GM21576 (cell line): ENCODE measurements around the gene ABRACL.
A peak's percentile ranks its signal among the peaks of the same experiment; 100 is the strongest.
"Not testable (repeated sequence)": the region's sequence is repeated elsewhere in the genome, so short reads cannot be mapped to it uniquely, and the experiment has no call there.

ENCODE experiments used
- ATAC-seq: cut with Tn5 transposase; IDR thresholded peaks from one replicate; pipeline ENCODE4 v1.9.1; 2021; ENCODE audit warnings: mild to moderate bottlenecking, moderate library complexity; ENCODE audit not compliant: unreplicated experiment

ABRACL gene

GRCh38 chr6:139010674-139011073 is 17.9 kb upstream of the ABRACL start:
- ATAC-seq: no peak

DNA sequence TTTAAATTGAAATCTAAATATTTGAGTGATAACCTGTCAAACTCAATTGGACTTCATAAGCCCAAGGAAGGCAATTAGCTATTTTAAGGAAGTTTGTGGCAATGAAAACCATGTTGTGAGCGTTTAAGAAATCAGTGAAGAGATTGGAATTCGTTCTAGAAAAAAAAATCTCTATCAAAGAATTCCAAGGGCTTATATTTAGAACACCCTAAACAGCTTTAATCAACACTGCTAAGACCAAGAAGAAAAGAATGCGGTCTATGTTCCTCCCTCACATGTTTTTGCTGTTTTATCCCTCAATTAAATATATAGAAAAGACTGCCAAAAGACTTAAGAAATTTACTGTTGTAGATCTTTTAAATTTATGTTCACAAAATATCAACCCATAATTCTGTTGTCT is 16.6 kb upstream of the ABRACL start:
- no peak for ATAC-seq

DNA sequence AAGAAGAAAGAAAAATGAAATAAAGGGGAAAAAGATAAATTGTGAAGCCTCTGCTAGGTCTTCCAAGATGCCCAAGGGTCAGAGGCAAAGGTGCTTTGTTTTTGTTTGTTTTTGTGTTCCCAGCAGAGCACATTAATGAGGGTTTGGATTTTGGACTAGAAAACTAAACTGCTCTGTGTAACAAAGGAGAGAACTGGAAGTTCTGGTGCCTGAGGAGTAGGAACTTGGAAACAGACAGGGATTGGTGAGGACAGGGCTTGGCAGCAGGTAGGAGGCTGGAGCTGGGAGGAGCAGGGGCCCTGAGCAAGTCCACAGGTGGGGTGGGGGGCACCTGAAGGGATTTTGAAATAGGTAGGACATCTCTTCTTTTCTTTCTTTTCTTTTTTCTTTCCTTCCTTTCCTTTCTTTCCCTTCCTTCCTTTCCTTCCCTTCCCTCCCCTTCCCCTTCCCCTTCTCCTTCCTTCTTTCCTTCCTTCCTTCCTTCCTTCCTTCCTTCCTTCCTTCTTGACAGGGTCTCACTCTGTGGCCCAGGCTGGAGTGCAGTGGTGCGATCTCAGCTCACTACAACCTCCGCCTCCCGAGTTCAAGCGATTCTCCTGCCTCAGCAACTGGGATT is 15.3 kb upstream of the ABRACL start:
- no peak for ATAC-seq

GRCh38 chr6:139014945-139015344 is 13.6 kb upstream of the ABRACL start:
- ATAC-seq: no peak

GRCh38 chr6:139016337-139017213 is 12.0 kb upstream of the ABRACL start:
- ATAC-seq: peak; percentile 96

- no peak for ATAC-seq
Measured at GRCh38 chr6:139017227-139017626, 11.3 kb upstream of the ABRACL start.

GRCh38 chr6:139019722-139020121 is 8.8 kb upstream of the ABRACL start:
- ATAC-seq: no peak

- no peak for ATAC-seq
Measured at GRCh38 chr6:139020689-139021088, 7.9 kb upstream of the ABRACL start.

- ATAC-seq: not testable (repeated sequence)
Measured at GRCh38 chr6:139025416-139025815, 3.1 kb upstream of the ABRACL start.

DNA sequence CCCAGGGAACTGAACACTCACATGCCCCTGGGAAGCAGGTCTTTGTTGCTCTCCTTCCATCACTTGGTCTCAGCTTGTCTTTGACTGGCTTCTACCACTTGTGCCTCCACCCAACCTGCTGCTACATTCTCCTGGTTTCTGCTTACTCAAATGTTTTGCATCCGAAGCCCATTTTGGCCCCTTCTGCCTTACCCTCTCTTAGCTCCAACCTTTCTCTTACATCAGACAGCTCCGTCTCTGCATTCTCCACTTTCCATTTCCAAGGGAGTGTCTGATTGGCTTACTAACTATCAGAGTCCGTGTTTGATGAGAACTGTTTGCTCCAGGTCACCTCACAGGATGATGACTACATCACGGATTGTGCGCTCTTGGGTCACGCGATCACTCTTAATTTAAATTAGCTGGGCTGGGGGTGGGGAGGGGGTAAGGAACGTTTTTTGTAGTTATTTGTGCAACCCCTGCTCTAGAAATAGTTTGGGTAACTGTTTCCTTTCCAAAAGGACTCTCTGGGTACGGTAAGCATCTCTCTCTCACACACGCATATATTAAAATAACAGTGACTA is 844 bp upstream of the ABRACL start:
- no peak for ATAC-seq

DNA sequence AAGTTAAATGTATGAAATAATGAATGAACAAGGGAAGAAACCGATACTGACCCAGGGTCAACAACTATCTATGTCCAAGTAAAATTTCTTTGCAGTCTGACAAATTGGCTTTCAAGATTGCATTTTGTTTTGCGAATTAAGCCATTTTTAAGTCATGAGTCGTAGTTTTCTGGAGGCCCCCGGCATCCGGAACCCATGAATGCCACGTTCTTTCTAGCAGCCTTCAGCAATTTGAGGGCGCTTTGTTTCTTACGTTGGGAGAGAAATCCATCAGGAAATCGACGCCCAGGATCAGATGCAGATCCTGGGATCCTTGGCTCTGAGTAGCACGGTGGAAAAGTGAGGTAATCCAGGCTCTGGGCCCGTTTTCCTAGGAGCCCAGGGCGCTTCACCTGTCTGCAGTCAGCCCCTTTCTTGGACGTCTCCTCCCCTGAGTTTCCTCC is 309 bp upstream of the ABRACL start:
- no peak for ATAC-seq

- peak; percentile 29 for ATAC-seq
Measured at GRCh38 chr6:139029470-139030227, 1.1 kb downstream of the ABRACL start.

DNA sequence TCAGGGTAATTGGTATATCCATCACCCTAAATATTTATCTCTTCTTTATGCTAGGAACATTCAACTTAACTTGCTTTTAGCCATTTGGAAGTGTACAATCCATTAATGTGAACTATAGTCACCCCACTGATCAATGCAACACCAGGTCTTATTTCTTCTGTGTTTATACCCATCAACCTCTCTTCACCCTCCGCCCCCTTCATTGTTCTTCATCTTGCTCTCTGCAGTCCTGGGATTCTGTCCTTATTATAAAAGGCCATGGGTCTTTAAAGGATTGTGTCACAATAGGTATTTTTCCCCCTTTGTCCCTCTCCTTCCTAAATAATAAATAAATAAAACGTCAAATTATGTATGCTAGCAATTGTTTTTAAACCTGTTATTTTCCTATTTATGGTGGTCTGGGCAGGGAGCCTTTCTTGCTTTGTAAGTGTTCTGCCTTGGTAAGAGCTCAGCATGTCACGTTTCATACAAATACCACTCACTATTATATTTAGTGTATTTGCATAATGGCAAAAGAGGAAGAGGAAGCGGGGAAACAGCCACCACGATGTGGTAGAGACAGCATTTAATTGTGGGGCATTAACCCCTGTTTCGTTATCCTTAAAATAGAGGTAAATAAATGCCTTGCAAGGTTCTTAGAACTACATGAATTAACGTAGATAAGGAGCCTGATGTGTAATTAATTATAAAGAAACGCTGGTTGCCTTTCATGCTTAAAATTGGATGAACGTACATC is 1.9 kb downstream of the ABRACL start:
- ATAC-seq: peak; percentile 46

DNA sequence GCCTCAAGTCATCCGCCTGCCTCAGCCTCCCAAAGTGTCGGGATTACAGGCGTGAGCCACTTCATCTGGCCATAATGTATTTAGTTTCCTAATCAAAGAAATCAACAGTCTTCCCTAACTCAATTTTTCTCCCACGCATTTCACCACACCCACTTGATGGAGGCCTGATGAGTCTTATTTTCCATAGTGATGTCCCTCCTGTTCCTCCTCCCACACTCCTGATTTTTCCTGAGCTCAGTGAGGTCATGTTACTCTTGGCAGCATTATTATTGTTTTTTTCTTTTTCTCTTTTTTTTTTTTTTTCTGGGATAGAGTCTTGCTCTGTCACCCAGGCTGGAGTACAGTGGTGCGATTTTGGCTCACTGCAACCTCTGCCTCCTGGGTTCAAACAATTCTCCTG is 8.9 kb downstream of the ABRACL start:
- ATAC-seq: no peak

DNA sequence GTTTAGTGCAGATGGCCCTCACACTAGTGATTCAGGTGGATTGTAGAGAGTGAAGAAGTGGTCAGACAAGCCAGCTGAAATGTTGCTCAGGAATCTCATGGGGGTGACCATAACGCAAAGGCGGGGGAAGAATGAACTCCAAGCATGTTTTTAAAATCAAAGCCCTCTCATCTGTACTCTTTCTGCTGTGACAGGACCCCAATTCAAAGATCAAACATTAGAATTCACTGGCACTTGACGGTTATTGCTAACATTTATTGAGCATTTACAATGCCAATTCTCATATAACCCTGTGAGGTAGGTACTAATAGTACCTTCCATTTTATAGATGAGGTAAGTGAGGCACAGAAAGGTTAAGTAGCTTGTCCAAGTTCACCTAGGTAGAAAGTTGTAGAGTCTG is 15.7 kb downstream of the ABRACL start:
- no peak for ATAC-seq

GRCh38 chr6:139047677-139048076 is 19.1 kb downstream of the ABRACL start:
- no peak for ATAC-seq

- ATAC-seq: not testable (repeated sequence)
Measured at GRCh38 chr6:139048912-139049311, 20.4 kb downstream of the ABRACL start.

DNA sequence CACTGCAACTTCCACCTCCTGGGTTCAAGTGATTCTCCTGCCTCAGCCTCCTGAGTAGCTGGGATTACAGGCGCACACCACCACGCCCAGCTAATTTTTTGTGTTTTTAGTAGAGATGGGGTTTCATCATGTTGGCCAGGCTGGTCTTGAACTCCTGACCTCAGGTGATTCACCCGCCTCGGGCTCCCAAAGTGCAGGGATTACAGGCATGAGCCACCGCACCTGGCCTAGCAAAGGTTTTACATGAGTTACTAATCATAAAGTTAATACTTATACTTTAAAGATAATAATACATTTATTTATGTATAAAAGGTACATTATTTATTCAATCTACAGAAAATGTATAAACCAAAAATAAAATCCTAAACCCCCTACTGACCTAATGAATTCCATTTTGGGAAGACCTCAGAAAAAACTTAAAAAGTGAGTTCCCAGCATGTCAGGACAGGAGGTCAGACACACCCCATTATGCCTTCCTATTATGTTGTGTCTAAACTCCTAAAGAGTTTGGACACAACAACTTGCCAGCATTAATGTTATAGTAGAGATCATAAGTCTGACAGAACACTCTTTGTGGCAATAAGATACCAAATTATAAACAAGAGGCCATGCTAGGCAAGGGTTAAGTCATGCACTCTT is 21.7 kb downstream of the ABRACL start:
- ATAC-seq: not testable (repeated sequence)

GRCh38 chr6:139050770-139051313 is 22.3 kb downstream of the ABRACL start:
- no peak for ATAC-seq
